Hematopoietic multipotent progenitor cell treated with erythropoietin and hydrocortisone succinate and interleukin-3 and kit ligand, for 17 days (in vitro differentiated cells): ENCODE results near the gene CXCL1.

Source experiments
- DNase-seq: peaks from one replicate; pipeline ENCODE4 v3.0.0-alpha.2; 2015; ENCODE audit warnings: low spot score

Gene CXCL1

DNA sequence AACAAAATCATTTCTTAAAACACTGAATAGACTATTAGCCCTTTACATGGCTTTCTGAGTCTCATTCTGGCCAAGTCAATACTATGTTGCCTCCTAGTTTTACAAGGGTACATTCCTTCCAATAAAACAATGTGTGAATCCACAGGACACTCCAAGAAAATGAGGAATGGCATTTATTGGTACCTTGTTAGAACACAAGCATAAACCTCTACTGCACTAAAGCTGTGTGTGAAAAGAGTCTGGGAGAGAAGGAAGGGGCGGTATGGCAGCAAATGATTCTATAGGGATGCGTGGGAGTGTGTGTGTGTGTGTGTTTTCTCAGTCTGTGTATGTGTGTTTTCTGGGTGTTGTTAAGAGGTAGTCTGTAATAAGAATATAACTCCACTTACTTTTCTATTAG lies 48.9 kb downstream of the CXCL1 start:
- no peak for DNase-seq

DNA sequence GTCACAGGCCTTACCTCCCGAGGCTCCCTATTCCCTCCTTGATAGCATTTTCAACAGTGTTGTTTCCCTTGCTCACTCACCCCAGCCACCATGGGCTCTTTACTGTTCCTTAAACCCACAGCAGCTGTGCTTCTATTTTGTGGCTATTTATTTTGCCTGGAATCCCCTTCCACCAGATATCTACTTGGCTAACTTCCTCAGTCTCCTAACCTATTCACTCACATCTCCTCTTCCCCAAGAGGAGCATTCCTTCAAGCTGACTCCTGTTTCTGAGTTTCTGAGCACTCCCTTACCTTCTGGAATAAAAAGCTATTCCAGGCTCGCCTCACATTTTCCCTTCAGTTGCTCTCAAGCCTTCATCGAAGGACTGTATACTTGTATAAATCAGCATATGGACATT lies 50.5 kb downstream of the CXCL1 start:
- DNase-seq: no peak
